GM10847 (cell line): ENCODE data around the gene GAGE12F.
"Not testable (repeated sequence)": the region's sequence is repeated elsewhere in the genome, so short reads cannot be mapped to it uniquely, and the experiment has no call there.

Source experiments
- POLR2A ChIP-seq: IDR thresholded peaks from 2 replicates; pipeline ENCODE4 v1.6.1; 2011; ENCODE audit not compliant: insufficient read length; ENCODE audit errors: extremely low read depth

Gene GAGE12F, protein sequence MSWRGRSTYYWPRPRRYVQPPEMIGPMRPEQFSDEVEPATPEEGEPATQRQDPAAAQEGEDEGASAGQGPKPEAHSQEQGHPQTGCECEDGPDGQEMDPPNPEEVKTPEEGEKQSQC

DNA sequence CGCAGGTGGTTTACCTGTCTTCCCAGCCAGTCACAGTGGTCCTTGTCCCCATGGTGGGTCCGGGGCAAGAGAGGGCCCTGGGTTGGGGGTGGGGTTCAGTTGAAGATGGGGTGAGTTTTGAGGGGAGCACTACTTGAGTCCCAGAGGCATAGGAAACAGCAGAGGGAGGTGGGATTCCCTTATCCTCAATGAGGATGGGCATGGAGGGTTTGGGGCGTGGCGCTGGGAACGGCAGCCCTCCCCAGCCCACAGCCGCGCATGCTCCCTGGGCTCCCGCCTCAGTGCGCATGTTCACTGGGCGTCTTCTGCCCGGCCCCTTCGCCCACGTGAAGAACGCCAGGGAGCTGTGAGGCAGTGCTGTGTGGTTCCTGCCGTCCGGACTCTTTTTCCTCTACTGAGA, at the start of gene GAGE12F:
GAGE12F (plus strand) TSS at position 301 of the 400 bp plus-strand sequence. CDS start 1,155 bp downstream, outside the sequence.
- TF ChIP-seq POLR2A = not testable (repeated sequence)

DNA sequence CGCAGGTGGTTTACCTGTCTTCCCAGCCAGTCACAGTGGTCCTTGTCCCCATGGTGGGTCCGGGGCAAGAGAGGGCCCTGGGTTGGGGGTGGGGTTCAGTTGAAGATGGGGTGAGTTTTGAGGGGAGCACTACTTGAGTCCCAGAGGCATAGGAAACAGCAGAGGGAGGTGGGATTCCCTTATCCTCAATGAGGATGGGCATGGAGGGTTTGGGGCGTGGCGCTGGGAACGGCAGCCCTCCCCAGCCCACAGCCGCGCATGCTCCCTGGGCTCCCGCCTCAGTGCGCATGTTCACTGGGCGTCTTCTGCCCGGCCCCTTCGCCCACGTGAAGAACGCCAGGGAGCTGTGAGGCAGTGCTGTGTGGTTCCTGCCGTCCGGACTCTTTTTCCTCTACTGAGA, 28.8 kb upstream of the GAGE12F start, which contains the start of gene GAGE12C:
GAGE12C (plus strand) TSS at position 301 of the 400 bp plus-strand sequence. CDS start 1,155 bp downstream, outside the sequence.
- not testable (repeated sequence) for TF ChIP-seq POLR2A

DNA sequence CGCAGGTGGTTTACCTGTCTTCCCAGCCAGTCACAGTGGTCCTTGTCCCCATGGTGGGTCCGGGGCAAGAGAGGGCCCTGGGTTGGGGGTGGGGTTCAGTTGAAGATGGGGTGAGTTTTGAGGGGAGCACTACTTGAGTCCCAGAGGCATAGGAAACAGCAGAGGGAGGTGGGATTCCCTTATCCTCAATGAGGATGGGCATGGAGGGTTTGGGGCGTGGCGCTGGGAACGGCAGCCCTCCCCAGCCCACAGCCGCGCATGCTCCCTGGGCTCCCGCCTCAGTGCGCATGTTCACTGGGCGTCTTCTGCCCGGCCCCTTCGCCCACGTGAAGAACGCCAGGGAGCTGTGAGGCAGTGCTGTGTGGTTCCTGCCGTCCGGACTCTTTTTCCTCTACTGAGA, 19.2 kb upstream of the GAGE12F start, which contains the start of gene GAGE12D:
GAGE12D (plus strand) TSS at position 301 of the 400 bp plus-strand sequence. CDS start 1,155 bp downstream, outside the sequence.
- not testable (repeated sequence) for TF ChIP-seq POLR2A

DNA sequence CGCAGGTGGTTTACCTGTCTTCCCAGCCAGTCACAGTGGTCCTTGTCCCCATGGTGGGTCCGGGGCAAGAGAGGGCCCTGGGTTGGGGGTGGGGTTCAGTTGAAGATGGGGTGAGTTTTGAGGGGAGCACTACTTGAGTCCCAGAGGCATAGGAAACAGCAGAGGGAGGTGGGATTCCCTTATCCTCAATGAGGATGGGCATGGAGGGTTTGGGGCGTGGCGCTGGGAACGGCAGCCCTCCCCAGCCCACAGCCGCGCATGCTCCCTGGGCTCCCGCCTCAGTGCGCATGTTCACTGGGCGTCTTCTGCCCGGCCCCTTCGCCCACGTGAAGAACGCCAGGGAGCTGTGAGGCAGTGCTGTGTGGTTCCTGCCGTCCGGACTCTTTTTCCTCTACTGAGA, 9.7 kb upstream of the GAGE12F start, which contains the start of gene GAGE12E:
GAGE12E (plus strand) TSS at position 301 of the 400 bp plus-strand sequence. CDS start 1,155 bp downstream, outside the sequence.
- TF ChIP-seq POLR2A = not testable (repeated sequence)

DNA sequence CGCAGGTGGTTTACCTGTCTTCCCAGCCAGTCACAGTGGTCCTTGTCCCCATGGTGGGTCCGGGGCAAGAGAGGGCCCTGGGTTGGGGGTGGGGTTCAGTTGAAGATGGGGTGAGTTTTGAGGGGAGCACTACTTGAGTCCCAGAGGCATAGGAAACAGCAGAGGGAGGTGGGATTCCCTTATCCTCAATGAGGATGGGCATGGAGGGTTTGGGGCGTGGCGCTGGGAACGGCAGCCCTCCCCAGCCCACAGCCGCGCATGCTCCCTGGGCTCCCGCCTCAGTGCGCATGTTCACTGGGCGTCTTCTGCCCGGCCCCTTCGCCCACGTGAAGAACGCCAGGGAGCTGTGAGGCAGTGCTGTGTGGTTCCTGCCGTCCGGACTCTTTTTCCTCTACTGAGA, 9.5 kb downstream of the GAGE12F start, which contains the start of gene GAGE12G:
GAGE12G (plus strand) TSS at position 301 of the 400 bp plus-strand sequence. CDS start 1,155 bp downstream, outside the sequence.
- not testable (repeated sequence) for TF ChIP-seq POLR2A

DNA sequence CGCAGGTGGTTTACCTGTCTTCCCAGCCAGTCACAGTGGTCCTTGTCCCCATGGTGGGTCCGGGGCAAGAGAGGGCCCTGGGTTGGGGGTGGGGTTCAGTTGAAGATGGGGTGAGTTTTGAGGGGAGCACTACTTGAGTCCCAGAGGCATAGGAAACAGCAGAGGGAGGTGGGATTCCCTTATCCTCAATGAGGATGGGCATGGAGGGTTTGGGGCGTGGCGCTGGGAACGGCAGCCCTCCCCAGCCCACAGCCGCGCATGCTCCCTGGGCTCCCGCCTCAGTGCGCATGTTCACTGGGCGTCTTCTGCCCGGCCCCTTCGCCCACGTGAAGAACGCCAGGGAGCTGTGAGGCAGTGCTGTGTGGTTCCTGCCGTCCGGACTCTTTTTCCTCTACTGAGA, 19.0 kb downstream of the GAGE12F start, which contains the start of gene GAGE12H:
GAGE12H (plus strand) TSS at position 301 of the 400 bp plus-strand sequence. CDS start 1,155 bp downstream, outside the sequence.
- not testable (repeated sequence) for TF ChIP-seq POLR2A

DNA sequence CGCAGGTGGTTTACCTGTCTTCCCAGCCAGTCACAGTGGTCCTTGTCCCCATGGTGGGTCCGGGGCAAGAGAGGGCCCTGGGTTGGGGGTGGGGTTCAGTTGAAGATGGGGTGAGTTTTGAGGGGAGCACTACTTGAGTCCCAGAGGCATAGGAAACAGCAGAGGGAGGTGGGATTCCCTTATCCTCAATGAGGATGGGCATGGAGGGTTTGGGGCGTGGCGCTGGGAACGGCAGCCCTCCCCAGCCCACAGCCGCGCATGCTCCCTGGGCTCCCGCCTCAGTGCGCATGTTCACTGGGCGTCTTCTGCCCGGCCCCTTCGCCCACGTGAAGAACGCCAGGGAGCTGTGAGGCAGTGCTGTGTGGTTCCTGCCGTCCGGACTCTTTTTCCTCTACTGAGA, 28.6 kb downstream of the GAGE12F start, which contains the start of gene GAGE2A:
GAGE2A (plus strand) TSS at position 301 of the 400 bp plus-strand sequence. CDS start 1,155 bp downstream, outside the sequence.
- not testable (repeated sequence) for TF ChIP-seq POLR2A

DNA sequence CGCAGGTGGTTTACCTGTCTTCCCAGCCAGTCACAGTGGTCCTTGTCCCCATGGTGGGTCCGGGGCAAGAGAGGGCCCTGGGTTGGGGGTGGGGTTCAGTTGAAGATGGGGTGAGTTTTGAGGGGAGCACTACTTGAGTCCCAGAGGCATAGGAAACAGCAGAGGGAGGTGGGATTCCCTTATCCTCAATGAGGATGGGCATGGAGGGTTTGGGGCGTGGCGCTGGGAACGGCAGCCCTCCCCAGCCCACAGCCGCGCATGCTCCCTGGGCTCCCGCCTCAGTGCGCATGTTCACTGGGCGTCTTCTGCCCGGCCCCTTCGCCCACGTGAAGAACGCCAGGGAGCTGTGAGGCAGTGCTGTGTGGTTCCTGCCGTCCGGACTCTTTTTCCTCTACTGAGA, 38.1 kb downstream of the GAGE12F start, which contains the start of gene GAGE1:
GAGE1 (plus strand) TSS at position 301 of the 400 bp plus-strand sequence. CDS start 1,155 bp downstream, outside the sequence.
- not testable (repeated sequence) for TF ChIP-seq POLR2A

DNA sequence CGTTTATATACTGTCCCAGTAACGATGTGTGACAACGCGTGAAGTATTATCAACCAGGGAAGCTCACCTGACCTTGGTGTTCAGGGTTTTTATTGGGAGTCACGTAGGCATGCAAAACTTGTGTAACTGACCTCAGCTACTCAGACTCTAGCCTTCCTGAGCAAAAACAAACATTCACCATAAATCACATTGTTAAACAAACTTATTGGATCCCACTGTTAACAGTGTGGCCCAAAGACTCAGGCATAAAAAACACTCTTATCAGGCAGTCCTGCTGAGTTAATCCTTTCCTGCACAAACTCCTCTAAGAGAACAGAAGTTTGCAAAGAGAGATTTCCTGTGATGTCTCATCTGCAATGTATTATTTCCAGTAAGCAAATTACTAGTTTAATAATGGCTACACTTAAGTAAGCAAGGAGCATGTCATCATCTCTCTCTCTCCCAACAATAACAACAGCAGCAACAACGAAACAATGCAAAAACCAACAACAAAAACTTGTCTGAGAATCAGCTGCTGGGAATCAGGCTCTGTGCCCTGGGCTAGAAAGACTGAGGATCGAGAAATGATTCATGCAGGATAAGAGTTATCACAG, 50.2 kb downstream of the GAGE12F start:
- no peak for TF ChIP-seq POLR2A
